ENCODE results near the gene FGGY.
"Not testable (repeated sequence)": the region's sequence is repeated elsewhere in the genome, so short reads cannot be mapped to it uniquely, and the experiment has no call there.

Gene FGGY

GRCh38 chr1:59699227-59699847 lies 402.4 kb downstream of the FGGY start:
- DNase-seq (ENCODE audit: low read depth in 2 of 2): no peak

GRCh38 chr1:59701376-59701775 lies 404.5 kb downstream of the FGGY start:
- DNase-seq (ENCODE audit: low read depth in 2 of 2): no peak

DNA sequence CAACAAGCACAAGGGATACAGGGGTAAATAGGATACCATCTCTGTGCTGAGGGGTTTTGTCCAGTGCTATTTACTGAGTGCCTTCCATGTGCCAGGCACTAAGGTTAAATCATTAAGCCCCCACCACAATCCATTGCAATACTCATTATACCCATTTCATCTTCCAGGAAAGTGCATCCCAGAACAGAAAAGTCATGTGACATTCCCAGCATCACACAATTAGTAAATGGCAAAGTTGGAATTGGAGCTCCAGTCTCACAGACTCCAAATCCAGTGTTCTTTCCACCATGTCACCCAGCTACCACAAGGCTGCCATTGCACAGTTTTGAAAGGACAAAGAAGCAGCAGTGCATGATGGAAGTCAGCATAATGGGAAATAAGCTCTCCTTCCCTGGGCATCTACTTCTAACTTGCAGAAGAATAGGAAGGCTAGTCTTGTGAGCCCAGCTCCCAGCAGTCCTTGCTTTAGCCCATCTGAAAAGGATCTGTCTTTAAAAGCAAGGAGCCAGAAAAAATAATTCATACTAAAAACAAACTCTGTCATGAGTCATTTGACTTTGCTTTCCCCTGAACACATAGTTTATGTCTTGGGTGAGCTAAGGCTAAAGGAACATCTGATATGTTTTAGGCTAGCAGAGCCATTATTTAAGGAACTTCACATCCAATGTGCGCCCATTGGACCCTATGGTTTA lies 406.5 kb downstream of the FGGY start:
- no peak for DNase-seq (ENCODE audit: low read depth in 2 of 2)

DNA sequence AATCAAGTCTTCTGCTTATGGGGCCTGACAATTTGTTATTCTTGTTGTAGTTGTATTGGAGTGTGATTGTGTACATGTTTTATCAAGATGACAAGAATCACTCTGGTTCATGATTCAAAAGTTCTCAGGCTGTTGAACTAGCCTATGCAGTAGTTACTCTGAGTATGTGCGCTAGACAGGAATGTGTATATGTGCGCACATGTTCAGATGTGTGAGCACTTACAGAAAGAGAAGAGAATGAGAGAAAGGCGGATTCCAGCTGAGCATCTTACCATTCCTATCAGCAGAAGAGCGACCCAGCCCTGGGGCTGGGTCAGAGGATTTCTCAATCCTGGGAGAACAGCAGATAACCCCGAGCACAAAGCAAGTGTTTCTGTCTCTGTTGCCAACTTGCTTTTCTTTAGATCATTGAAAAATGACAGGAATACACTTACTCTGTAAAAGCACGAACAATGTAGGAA lies 407.1 kb downstream of the FGGY start:
- DNase-seq (ENCODE audit: low read depth in 2 of 2): no peak

DNA sequence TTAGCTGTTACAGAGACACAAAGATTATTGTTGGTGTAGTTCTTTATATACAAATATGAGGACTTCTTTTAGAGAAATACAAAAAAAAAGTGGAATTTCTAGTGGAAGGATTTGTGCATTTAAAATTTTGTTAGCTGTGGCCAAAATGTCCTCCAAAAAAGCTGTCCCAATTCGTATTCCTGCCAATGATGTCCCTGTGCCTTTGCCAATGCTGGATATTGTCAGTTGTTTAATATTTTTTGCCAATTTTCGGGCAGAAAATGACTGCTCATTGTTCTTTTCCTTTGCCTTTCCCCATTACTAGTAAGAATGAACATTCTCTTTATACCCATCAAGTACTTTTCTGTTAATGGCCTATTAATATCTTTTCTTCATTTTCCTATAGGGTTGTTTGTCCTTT lies 407.8 kb downstream of the FGGY start:
- no peak for DNase-seq (ENCODE audit: low read depth in 2 of 2)

GRCh38 chr1:59705466-59706302 lies 408.8 kb downstream of the FGGY start:
- no peak for DNase-seq (ENCODE audit: low read depth in 2 of 2)

DNA sequence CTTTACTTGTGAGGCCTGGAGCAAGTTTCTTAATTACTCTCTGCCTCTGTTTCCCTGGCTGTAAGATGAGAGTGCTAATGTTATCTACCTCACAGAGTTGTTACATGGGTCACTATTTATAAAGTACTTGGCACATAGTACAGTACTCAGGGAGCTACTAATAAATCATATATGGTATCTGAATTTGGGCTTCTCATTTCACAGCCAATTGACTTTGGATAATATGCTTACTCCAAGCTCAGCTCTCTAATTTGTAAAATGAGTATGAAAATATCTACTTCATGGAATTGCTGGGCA lies 409.4 kb downstream of the FGGY start:
- DNase-seq (ENCODE audit: low read depth in 2 of 2): no peak

DNA sequence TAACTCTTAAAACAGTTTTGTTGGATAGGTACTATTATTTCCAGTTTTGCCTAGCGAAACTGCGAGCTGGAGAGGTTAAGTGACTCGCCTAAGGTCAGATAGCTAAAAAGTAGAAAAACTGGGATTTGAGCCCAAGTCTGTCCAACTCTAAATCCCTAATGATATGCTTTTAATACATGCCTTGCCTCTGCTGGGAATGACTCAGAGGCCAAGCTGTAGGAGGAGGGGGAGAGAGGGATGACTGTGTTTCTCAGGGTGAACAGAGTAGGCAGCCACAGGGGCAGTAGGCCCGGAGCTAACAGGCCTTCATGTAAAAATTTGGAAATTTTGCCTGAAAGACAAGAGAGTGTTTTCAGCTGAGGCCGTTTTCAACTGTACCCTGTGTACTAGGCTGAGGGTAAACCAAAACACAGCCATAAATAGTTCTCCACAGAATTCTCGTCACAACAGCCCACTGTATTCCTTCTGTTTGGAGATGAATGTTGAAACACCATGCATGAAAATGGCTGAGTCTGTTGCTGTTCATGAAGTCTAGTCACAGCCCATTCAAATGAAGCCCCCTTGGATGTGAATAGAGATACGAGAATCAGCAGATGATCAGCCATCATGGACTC lies 410.4 kb downstream of the FGGY start:
- DNase-seq (ENCODE audit: low read depth in 2 of 2): no peak

DNA sequence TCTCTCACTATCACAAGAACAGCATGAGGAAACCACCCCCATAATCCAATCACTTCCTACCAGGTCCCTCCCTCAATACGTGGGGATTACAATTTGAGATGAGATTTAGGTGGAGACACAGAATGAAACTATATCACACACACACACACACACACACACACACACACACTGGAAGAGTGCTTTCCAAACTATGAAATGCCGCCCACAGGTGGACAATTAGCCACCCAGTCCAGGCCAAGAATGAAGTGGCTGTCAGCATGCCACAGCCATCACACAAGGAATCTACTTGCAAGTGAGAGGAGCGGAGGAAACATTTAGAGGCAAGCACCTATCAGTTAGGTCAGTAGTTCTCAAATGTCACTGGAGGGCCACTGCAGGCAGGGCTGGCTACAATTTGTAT lies 412.4 kb downstream of the FGGY start:
- no peak for DNase-seq (ENCODE audit: low read depth in 2 of 2)

DNA sequence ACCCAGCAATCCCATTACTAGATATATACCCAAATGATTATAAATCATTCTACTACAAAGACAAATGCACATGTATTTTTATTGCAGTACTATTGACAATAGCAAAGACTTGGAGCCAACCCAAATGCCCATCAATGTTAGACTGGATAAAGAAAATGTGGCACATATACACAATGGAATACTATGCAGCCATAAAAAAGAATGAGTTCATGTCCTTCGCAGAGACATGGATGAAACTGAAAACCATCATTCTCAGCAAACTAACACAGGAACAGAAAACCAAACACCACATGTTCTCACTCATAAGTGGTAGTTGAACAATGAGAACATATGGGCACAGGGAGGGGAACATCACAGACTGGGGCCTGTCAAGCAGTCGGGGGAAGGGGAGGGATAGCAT lies 414.0 kb downstream of the FGGY start:
- not testable (repeated sequence) for DNase-seq (ENCODE audit: low read depth in 2 of 2)

DNA sequence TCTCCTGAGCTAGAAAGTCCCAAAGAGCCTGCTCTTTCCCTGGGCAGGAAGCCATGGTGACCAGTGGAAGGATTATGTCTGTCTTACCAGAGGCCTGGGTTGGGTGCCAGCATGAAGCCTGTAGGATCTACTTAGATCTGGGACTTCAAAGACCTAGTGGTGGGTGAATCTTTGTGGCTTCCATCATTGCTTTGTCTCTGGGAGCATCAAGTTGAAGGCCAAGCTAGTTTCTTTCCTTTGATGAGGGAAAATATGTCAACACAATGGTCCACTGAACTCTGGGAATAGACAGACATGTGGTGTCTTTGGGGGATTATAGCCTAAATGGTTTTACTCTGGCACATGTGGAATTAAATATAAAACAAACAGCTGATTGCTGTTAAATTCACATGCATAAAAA lies 417.3 kb downstream of the FGGY start:
- DNase-seq (ENCODE audit: low read depth in 2 of 2): no peak

- DNase-seq (ENCODE audit: low read depth in 2 of 2): no peak
Observed at GRCh38 chr1:59714966-59715365, 418.1 kb downstream of the FGGY start.

DNA sequence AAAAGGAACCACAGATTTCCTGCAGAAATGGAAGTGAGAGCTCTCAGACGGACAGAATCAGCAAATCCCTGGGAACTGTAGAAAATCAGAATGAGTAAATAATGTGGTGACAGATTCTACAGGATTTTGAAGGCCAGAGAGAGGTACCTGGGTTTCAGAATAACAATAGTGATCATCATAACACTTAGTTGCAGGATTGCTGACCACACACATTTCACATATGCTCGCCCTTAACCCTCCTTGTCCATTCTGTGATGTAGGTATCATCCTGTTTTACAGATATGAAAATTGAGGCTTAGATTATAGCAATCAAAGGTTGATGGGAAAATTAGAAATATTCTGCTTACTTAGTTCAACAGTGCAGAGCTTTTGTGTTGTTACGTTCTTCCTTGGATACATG lies 419.9 kb downstream of the FGGY start:
- no peak for DNase-seq (ENCODE audit: low read depth in 2 of 2)

DNA sequence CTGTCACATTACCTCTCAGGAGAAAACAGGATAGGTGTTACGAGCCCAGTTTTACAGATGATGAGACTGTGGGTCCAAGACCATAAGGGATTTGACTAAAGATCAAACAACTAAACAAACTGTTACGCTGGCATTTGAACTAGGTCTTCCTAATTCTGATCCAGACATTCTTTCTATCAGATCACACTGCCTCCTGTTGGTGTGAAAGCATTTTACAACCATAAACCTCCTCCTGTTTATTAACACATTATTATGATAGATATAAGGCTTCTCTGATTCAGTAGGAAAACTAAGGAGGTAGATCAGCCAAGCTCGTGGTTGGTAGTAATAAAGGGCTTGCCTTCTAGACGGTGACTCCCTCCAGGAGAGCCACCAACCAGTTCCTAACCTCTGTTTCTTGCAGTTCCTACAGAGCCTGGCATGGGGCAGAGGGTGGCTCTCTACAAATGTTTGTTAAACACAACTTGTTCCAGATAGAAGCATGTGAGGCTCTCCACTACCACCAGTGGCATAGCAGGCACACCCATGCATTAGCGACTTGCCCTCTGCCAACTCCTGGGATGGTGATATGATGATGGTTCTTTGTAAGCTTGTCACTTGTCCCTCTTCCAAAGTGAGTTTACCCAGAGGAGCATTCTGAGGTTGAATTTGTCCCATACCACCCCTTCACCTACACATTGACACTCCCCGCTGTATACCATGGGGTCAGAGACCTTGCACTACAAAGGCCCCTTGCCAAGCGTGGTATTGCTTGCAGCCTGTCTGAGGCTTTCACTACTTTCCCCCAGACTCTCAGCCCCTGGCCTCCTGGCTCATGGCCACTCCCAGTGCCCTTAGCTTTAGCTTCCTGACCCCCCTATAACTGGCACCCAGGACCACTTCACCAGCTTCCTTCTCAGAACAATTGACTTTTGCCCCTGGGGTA lies 421.4 kb downstream of the FGGY start:
- no peak for DNase-seq (ENCODE audit: low read depth in 2 of 2)

DNA sequence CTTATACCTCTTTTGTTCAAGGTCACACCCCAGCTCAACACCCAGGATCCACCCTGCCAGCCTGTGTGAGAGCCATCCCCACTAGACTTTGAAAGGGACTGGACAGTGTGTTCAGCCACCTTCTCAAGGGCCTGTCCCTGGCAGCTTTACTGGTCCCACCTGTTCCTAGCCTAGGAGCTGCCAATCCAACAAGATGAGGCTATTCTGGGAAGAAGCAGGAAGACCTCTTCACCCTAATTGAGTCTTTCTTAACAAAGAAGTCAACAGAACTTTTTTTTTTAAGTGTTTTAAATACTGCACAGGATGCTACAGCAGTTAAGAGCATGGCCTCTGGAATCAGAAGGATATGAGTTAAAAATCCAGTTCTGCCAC lies 422.1 kb downstream of the FGGY start:
- no peak for DNase-seq (ENCODE audit: low read depth in 2 of 2)

DNA sequence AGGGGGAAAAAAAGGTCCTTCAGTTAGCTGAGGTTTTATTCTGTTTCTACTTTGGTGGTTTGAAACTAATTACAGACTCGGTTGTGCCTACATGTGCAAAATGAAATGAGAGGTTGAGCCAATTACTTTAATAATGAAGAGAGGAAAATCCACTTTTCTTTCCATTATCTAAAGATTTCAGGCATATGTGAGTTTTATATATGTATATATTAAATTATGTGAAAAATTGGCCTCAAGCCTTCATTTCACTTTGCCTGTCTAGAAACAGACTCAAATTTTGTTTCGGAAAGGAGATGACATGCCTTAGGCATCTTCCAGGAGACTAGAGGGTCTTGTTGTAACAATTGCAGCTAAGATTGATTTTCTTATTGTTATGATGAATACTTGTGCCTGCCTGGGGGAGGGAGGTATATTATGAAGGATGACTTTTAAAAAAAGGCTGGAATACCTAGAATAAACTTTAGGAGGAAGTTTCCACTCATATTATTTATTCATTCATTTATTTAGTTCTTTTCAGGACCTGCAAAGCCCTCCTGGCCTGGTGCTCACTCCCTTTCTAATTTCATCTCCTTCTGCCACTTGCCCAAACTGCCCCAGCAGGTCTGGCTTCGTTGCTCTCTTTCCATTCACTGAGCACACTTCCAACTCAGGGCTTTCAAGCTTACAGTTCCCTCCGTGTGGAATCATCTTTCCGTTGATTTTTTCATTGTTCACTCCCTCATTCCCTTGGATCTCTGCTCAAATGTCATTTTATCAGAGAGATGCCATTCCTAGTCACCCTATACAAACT lies 423.6 kb downstream of the FGGY start:
- no peak for DNase-seq (ENCODE audit: low read depth in 2 of 2)

DNA sequence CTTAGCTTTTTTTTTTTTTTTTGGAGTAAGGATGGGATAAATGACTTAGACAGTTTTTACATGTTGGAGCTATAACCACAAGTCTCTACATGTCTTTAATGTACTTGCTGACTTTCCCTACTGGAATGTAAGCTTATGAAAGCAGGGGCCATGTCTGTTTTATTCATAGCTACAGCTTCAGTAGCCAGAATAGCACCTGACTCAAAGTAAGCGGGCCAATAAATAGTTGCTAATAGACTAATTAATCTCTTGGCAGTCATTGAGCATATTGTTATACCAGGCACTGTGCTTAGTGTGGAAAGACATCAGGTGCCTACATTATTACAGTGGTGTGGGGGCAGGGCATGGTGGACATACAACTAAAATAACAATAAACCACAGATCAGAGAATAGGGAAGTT lies 433.4 kb downstream of the FGGY start:
- DNase-seq (ENCODE audit: low read depth in 2 of 2): no peak

DNA sequence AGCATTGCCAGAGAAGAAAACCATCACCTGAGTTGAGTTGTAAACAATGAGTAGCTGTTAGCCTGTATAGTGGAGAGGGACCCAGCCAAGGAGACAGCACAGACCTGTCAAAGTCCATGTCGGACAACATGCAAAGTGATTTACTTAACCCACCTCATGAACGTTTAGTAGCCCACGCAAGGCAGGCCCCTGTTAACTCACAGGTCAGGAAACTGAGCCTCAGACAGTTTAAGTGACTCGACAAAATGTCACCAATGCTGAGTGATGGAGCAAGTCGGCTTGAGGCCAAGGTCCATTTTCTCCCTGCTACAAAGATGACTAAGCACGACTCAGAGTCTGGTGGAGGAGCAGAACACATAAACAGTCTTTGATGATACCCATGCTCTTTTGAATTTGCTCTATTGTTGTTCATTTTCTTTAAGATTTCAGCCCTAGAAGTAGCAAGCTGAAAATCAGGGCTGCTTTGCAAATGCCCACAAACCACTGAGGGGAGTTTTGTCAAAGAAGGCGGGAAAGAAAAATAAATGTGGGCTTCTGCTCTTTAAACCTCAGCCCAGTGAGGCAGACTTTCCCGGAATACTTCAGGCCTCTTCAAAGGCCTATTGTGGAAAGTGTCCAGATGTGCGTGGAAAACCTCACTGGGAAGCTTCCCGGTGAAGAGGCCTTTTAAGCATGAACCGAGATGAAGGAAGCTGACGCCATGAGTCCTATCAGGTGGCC lies 434.0 kb downstream of the FGGY start:
- no peak for DNase-seq (ENCODE audit: low read depth in 2 of 2)

GRCh38 chr1:59731591-59731990 lies 434.7 kb downstream of the FGGY start:
- no peak for DNase-seq (ENCODE audit: low read depth in 2 of 2)

All from stimulated activated CD8-positive, alpha-beta memory T cell treated with anti-CD3 and anti-CD28 coated beads, Interleukin-15, amount 100 ng/mL, for 4 hours (primary cell).